GM12872 (cell line): ENCODE measurements around the gene MRPS27.
A peak's percentile ranks its signal among the peaks of the same experiment; 100 is the strongest.

Experiments used
- TF ChIP-seq, protein P1 (sequence below): IDR thresholded peaks from 3 replicates; pipeline ENCODE4 v1.5.1; 2011; ENCODE audit warnings: low read depth, mild to moderate bottlenecking, low read length, moderate library complexity; ENCODE audit not compliant: insufficient read depth

The MRPS27 gene

DNA sequence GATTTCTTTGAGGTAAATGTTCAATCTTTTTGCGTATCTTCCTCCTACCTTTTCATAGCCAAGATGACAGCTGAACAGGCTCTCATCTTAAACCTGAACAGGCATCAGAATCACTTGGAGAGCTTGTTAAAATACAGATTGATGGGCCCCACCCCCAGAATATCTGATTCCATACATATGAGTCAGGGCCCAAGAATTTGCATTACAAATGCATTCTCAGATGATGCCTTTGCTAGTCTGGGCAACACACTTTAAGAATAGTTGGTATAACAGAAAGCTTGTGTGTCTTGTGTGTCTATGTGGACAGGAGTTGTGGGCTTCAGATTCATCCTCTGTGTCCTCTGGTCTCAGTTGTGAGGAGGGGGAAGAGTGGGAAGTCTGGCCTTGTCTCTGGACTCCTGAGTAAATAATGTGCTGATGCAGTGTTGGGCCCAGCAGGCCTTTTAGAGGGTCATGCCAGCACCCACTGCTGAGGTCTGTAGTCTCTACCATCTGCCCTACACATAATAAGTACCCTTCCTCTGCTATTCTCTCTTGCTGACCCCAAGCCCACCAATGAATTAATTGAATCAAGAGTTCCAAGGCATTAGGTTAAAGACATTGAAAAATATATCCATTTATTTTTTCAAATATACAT, 43.2 kb upstream of the MRPS27 start:
- TF ChIP-seq, protein P1, sequence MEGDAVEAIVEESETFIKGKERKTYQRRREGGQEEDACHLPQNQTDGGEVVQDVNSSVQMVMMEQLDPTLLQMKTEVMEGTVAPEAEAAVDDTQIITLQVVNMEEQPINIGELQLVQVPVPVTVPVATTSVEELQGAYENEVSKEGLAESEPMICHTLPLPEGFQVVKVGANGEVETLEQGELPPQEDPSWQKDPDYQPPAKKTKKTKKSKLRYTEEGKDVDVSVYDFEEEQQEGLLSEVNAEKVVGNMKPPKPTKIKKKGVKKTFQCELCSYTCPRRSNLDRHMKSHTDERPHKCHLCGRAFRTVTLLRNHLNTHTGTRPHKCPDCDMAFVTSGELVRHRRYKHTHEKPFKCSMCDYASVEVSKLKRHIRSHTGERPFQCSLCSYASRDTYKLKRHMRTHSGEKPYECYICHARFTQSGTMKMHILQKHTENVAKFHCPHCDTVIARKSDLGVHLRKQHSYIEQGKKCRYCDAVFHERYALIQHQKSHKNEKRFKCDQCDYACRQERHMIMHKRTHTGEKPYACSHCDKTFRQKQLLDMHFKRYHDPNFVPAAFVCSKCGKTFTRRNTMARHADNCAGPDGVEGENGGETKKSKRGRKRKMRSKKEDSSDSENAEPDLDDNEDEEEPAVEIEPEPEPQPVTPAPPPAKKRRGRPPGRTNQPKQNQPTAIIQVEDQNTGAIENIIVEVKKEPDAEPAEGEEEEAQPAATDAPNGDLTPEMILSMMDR = no peak

DNA sequence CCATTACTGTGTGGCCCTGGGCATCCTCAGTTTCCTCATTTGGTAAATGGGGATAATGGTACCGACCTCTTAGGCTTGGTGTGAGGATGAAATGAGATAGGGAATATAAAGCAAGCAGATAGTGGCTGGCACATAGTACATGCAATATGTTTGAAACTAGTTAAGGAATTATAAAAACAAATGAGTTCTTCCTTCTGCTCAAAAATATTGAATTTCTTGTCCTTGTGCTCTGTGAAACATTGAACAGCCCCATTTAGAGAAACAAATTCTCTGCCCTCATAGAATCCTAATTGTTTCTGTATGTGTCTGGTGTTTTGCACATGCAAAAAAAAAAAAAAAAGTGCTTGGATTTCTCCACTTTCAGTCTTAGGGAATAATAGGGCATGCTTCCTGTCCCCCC, 39.8 kb upstream of the MRPS27 start:
- TF ChIP-seq, protein P1 = no peak

GRCh38 chr5:72358925-72359324, 38.9 kb upstream of the MRPS27 start:
- TF ChIP-seq, protein P1 = no peak

DNA sequence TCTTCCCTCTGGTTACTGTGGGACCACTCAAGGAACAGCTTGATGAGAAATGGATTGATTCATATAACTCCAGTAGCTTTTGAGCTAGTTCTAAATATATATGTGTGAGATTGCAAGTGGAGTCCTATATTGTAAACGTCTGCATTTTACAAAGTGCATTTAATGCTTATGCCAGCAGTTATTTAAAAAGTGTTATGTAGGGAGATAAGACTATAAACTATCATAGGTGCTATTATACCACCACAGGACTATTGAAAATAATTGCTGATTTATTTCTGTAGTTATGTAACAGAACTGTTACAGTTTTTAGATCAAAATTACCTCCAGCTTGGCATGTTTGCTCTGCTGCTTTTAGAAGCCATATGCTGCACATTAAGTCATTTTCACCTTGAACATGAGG, 36.3 kb upstream of the MRPS27 start:
- TF ChIP-seq, protein P1 = no peak

GRCh38 chr5:72355706-72356299, 35.8 kb upstream of the MRPS27 start:
- TF ChIP-seq, protein P1 = peak; percentile 31; the same call in 2 of the 3 replicates

- TF ChIP-seq, protein P1 = no peak
Observed at GRCh38 chr5:72353046-72353445, 33.0 kb upstream of the MRPS27 start.

DNA sequence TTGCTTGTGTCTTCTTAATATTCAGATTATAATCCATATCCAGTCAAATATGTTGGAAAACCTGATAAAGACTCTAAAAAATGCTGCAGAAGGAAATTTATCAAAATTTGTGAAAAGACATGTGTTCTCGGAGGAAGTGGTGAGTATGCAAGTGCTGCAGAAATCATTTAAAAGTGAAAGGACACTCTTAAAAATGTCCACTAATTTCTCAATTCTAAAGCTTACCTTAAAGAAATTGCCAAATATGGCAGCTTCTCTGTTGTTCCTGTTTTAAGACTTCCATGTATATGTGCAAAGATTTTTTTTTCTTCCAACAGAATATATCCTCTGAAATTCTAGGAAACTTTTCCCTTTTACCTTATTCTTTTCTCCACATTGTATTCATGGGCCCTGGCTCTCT, 32.6 kb upstream of the MRPS27 start:
- TF ChIP-seq, protein P1 = no peak
